H1 (cell line): ENCODE results near the gene UTRN. TPM values are rescaled to one million over a fixed set of nuclear protein-coding genes. Genes with fewer than 3 reads are reported as not detected.

Experiments used
- CTCF ChIA-PET: fragments of 300-600 bp; sonication (Branson Sonifier 250); formaldehyde crosslinking; loops from one replicate; lab custom pipeline; 2021; ENCODE audit not compliant: partially characterized antibody; lab: Charles Lee
- POLR2A ChIA-PET: fragments of 300-600 bp; sonication (Branson Sonifier 250); formaldehyde crosslinking; loops from one replicate; lab custom pipeline; 2021; ENCODE audit warnings: inconsistent platforms; ENCODE audit not compliant: partially characterized antibody; lab: Charles Lee
- DNase-seq, 2 experiments: peaks; one replicate each; pipeline versions ENCODE4 v3.0.0 to v3.0.0-alpha.2; 2010 to 2022; ENCODE audit warnings: low spot score in 2 of 2, low read depth in 1 of 2, mixed read lengths in 1 of 2
- FAIRE-seq: peaks from 2 replicates; lab custom pipeline; 2011; peaks lifted over from hg19 to GRCh38; lab: Jason Lieb, UNC
- H2AFZ ChIP-seq: 2 replicates; pipeline ENCODE4 v1.8.1; 2012; ENCODE audit warnings: low read length, inconsistent platforms
- H2AK5ac ChIP-seq: 2 replicates; pipeline ENCODE4 v1.6.1; 2013; ENCODE audit warnings: low read depth, low read length
- H2BK120ac ChIP-seq: replicated peaks from 2 replicates; pipeline ENCODE3; 2013; ENCODE audit warnings: low read depth, low read length, inconsistent platforms
- H2BK12ac ChIP-seq: 2 replicates; pipeline ENCODE4 v1.6.1; 2013; ENCODE audit warnings: low read depth, low read length
- H2BK15ac ChIP-seq: 2 replicates; pipeline ENCODE4 v1.6.1; 2013; ENCODE audit warnings: low read length
- H2BK20ac ChIP-seq: 2 replicates; pipeline ENCODE4 v1.6.1; 2013; ENCODE audit warnings: low read length
- H2BK5ac ChIP-seq: 2 replicates; pipeline ENCODE4 v1.6.1; 2013; ENCODE audit warnings: low read depth, low read length
- H3K14ac ChIP-seq: 2 replicates; pipeline ENCODE4 v1.6.1; 2013; ENCODE audit warnings: inconsistent platforms; ENCODE audit not compliant: insufficient read length
- H3K18ac ChIP-seq: 2 replicates; pipeline ENCODE4 v1.6.1; 2013; ENCODE audit warnings: low read length; ENCODE audit errors: extremely low read depth
- H3K23ac ChIP-seq: 2 replicates; pipeline ENCODE4 v1.6.1; 2013; ENCODE audit warnings: inconsistent platforms; ENCODE audit not compliant: insufficient read length
- H3K23me2 ChIP-seq: 2 replicates; pipeline ENCODE4 v1.6.1; 2013; ENCODE audit warnings: low read depth, low read length
- H3K27ac ChIP-seq: 2 replicates; pipeline ENCODE4 v1.6.1; 2011; ENCODE audit warnings: low read depth, low read length, inconsistent platforms
- H3K27me3 ChIP-seq, 4 experiments: replicated peaks in 1 of 4; 1 replicate in 1 of 4; 2 replicates in 3 of 4; pipeline versions ENCODE4 v1.6.1 to v1.8.1; 2011 to 2013; ENCODE audit warnings: low read length in 3 of 4, mild to moderate bottlenecking in 3 of 4, inconsistent platforms in 2 of 4, mixed read lengths in 2 of 4, moderate library complexity in 1 of 4; ENCODE audit not compliant: control insufficient read depth in 3 of 4, insufficient read depth in 3 of 4; ENCODE audit errors: extremely low read depth in 1 of 4
- H3K36me3 ChIP-seq, 4 experiments: 2 replicates each; pipeline versions ENCODE4 v1.6.1 to v1.8.1; 2011 to 2013; ENCODE audit warnings: mild to moderate bottlenecking in 4 of 4, low read length in 3 of 4, moderate library complexity in 2 of 4, control low read depth in 1 of 4, inconsistent platforms in 1 of 4; ENCODE audit not compliant: insufficient read depth in 4 of 4, control insufficient read depth in 2 of 4
- H3K4ac ChIP-seq: replicated peaks from 2 replicates; pipeline ENCODE3; 2013; ENCODE audit warnings: low read length, low read depth, mixed read lengths, inconsistent platforms; ENCODE audit not compliant: insufficient read length
- H3K4me1 ChIP-seq, 4 experiments: replicated peaks in 1 of 4; 1 replicate in 1 of 4; 2 replicates in 3 of 4; pipeline versions ENCODE4 v1.6.1 to v1.8.1; 2011 to 2013; ENCODE audit warnings: low read length in 3 of 4, inconsistent platforms in 2 of 4, mixed read lengths in 1 of 4; ENCODE audit not compliant: insufficient read depth in 4 of 4, control insufficient read depth in 3 of 4
- H3K4me2 ChIP-seq, 2 experiments: 2 replicates each; pipeline versions ENCODE4 v1.6.1 to v1.8.1; 2011 to 2013; ENCODE audit warnings: low read depth in 2 of 2, low read length in 2 of 2, control low read depth in 1 of 2, inconsistent platforms in 1 of 2, mild to moderate bottlenecking in 1 of 2; ENCODE audit not compliant: insufficient read depth in 1 of 2
- H3K4me3 ChIP-seq, 4 experiments: fragments of 200-600, 300-600 bp in 1 of 4; sonication (generic), shearing (Covaris generic), sonication (Bioruptor Twin) in 1 of 4; 2 replicates each; pipeline versions ENCODE4 v1.5.1 to v1.8.1; 2011 to 2016; ENCODE audit warnings: low read length in 4 of 4, low read depth in 3 of 4, control low read depth in 2 of 4, inconsistent platforms in 2 of 4, mild to moderate bottlenecking in 2 of 4, mixed read lengths in 1 of 4, moderate library complexity in 1 of 4; ENCODE audit not compliant: insufficient read depth in 2 of 4; ENCODE audit errors: extremely low read depth in 1 of 4
- H3K56ac ChIP-seq: replicated peaks from 2 replicates; pipeline ENCODE3; 2013; ENCODE audit warnings: low read depth, mild to moderate bottlenecking, mixed read lengths, low read length, inconsistent platforms; ENCODE audit not compliant: insufficient read length
- H3K79me1 ChIP-seq: 2 replicates; pipeline ENCODE4 v1.6.1; 2013; ENCODE audit warnings: low read depth, low read length, control low read depth
- H3K79me2 ChIP-seq, 2 experiments: 2 replicates each; pipeline versions ENCODE4 v1.6.1 to v1.8.1; 2012 to 2013; ENCODE audit warnings: low read length in 2 of 2, mild to moderate bottlenecking in 2 of 2, inconsistent platforms in 1 of 2; ENCODE audit not compliant: insufficient read depth in 2 of 2, control insufficient read depth in 1 of 2
- H3K9ac ChIP-seq, 4 experiments: replicated peaks in 1 of 4; 1 replicate in 1 of 4; 2 replicates in 3 of 4; pipeline versions ENCODE4 v1.6.1 to v1.8.1; 2011 to 2013; ENCODE audit warnings: low read depth in 3 of 4, low read length in 3 of 4, control low read depth in 2 of 4, mild to moderate bottlenecking in 2 of 4, moderate library complexity in 2 of 4, inconsistent platforms in 1 of 4; ENCODE audit errors: extremely low read depth in 1 of 4
- H3K9me3 ChIP-seq, 2 experiments: 2 replicates each; pipeline versions ENCODE4 v1.6.1 to v1.8.1; 2012 to 2013; ENCODE audit warnings: mild to moderate bottlenecking in 2 of 2, moderate library complexity in 2 of 2, control low read depth in 1 of 2, inconsistent platforms in 1 of 2, low read depth in 1 of 2, low read length in 1 of 2, mixed read lengths in 1 of 2; ENCODE audit not compliant: insufficient read depth in 2 of 2
- H4K20me1 ChIP-seq, 2 experiments: replicated peaks in 1 of 2; 2 replicates each; pipeline versions ENCODE3 to v1.8.1; 2011 to 2013; ENCODE audit warnings: inconsistent platforms in 2 of 2, low read length in 2 of 2, mild to moderate bottlenecking in 1 of 2; ENCODE audit not compliant: insufficient read depth in 2 of 2, control insufficient read depth in 1 of 2
- H4K5ac ChIP-seq: 2 replicates; pipeline ENCODE4 v1.6.1; 2013; ENCODE audit warnings: low read length, low read depth, mixed read lengths, inconsistent platforms; ENCODE audit not compliant: insufficient read length
- H4K8ac ChIP-seq: 2 replicates; pipeline ENCODE4 v1.8.0; 2013; ENCODE audit warnings: mild to moderate bottlenecking, moderate library complexity, low read length, inconsistent platforms; ENCODE audit not compliant: insufficient read depth; ENCODE audit errors: extremely low read depth
- H4K91ac ChIP-seq: replicated peaks from 2 replicates; pipeline ENCODE3; 2013; ENCODE audit warnings: low read length, mixed read lengths, inconsistent platforms; ENCODE audit not compliant: insufficient read length
- CBX5 ChIP-seq: fragments of 300-800, 300-1000 bp; sonication (generic); IDR thresholded peaks from 2 replicates; pipeline ENCODE4 v1.7.1; 2016; ENCODE audit warnings: antibody characterized with exemption, low read length, low read depth
- E2F6 ChIP-seq: IDR thresholded peaks from 2 replicates; pipeline ENCODE4 v1.6.1; 2012; ENCODE audit warnings: inconsistent platforms
- EP300 ChIP-seq, 2 experiments: IDR thresholded peaks; 1 replicate in 1 of 2; 2 replicates in 1 of 2; pipeline ENCODE4 v1.6.1; 2011 to 2012; ENCODE audit warnings: low read depth in 2 of 2, low read length in 2 of 2, mild to moderate bottlenecking in 2 of 2, borderline replicate concordance in 1 of 2, inconsistent platforms in 1 of 2, moderate library complexity in 1 of 2
- JUND ChIP-seq: IDR thresholded peaks from 2 replicates; pipeline ENCODE4 v1.6.1; 2011; ENCODE audit warnings: mild to moderate bottlenecking, improper control_type of control experiment, low read length
- KDM1A ChIP-seq: fragments of 200-600, 300-600 bp; sonication (generic); IDR thresholded peaks from 2 replicates; pipeline ENCODE4 v1.7.1; 2016; ENCODE audit warnings: mild to moderate bottlenecking, low read length, borderline replicate concordance
- NANOG ChIP-seq: IDR thresholded peaks from 2 replicates; pipeline ENCODE4 v1.6.1; 2011; ENCODE audit warnings: low read length, low read depth, mild to moderate bottlenecking, inconsistent platforms; ENCODE audit not compliant: insufficient read depth, poor library complexity, severe bottlenecking
- PHF8 ChIP-seq: fragments of 200-600 bp; sonication (generic); conservative IDR thresholded peaks from 2 replicates; pipeline ENCODE4 v1.7.1; 2012; ENCODE audit warnings: low read depth, mild to moderate bottlenecking, inconsistent platforms, low read length, moderate library complexity
- POLR2AphosphoS5 ChIP-seq: IDR thresholded peaks from 2 replicates; pipeline ENCODE4 v1.6.1; 2011; ENCODE audit warnings: low read depth, low read length
- SAP30 ChIP-seq: fragments of 300-600 bp; sonication (generic); IDR thresholded peaks from 2 replicates; pipeline ENCODE4 v1.7.1; 2012; ENCODE audit warnings: low read length, moderate library complexity, mild to moderate bottlenecking, inconsistent platforms; ENCODE audit not compliant: insufficient read depth, insufficient replicate concordance
- SIRT6 ChIP-seq: IDR thresholded peaks from one replicate; pipeline ENCODE4 v1.7.1; 2012; ENCODE audit warnings: low read length, inconsistent platforms
- TBP ChIP-seq: IDR thresholded peaks from 2 replicates; pipeline ENCODE4 v1.6.1; 2011; ENCODE audit warnings: low read depth, low read length, improper control_type of control experiment
- TCF12 ChIP-seq: IDR thresholded peaks from 2 replicates; pipeline ENCODE4 v1.6.1; 2011; ENCODE audit warnings: low read depth, mild to moderate bottlenecking, low read length
- YY1 ChIP-seq: IDR thresholded peaks from 2 replicates; pipeline ENCODE4 v1.6.1; 2011; ENCODE audit warnings: low read depth, mild to moderate bottlenecking, low read length
- polyA plus RNA-seq, 7 experiments: library from polyadenylated mRNA; depleted of rRNA in 3 of 7; stranded (reverse) in 5 of 7; unstranded in 2 of 7; fragments of >200 nt in 5 of 7; fragments of 200-250 nt in 2 of 7; gene quantifications; 1 replicate in 5 of 7; 2 replicates in 1 of 7; 4 replicates in 1 of 7; pipeline versions ENCODE4 v1.2.1 to v1.2.3, GENCODE V29; 2011 to 2013; ENCODE audit warnings: missing spikeins in 2 of 7, mixed read lengths in 2 of 7
- total RNA-seq: library from RNA; stranded (reverse); fragmentation: NEBNext Ultra II Directional; extraction: Animal tissue kit (Norgen Biotek cat#: 25700); gene quantifications from 2 replicates; pipeline ENCODE4 v1.2.1, GENCODE V29; 2021
- TF ChIP-seq, protein P1 (sequence below): IDR thresholded peaks from 2 replicates; pipeline ENCODE4 v1.6.1; 2011; ENCODE audit warnings: low read depth, mild to moderate bottlenecking, low read length; ENCODE audit not compliant: insufficient read depth

Gene UTRN
- total and polyA plus RNA-seq, 2 of the 8 experiments (the other 6 are each of a cell fraction or from before 2014, with no cell fraction given) = 25.0 to 112 TPM

GRCh38 chr6:144252259-144252658 lies 32.9 kb upstream of the UTRN start:
- Histone ChIP-seq H3K18ac (no peak overlapping the region), H2BK5ac (no peak overlapping the region), H3K4me3 (no peak overlapping the region), H3K79me2 (no peaks in the 10 kb centered on the region), H2AK5ac (no peak overlapping the region), H3K27me3 (no peaks in the 10 kb centered on the region; a peak in 1 of 7 replicates), H3K56ac (no peak overlapping the region), H3K4me2 (no peak overlapping the region), H4K8ac (no peak overlapping the region), H2BK20ac (no peak overlapping the region), H3K27ac (no peak overlapping the region), H4K91ac (no peak overlapping the region), H4K20me1 (no peaks in the 10 kb centered on the region), H3K79me1 (no peaks in the 10 kb centered on the region), H3K36me3 (no peaks in the 10 kb centered on the region), H2BK12ac (no peak overlapping the region), H3K23ac (no peak overlapping the region), H3K9me3 (peaks cover 1 to 4% of the 10 kb centered on the region in 2 experiments; a peak in 1 of 4 replicates), H2AFZ (no peak overlapping the region), H2BK120ac (no peak overlapping the region), H2BK15ac (no peak overlapping the region), H4K5ac (no peak overlapping the region), H3K9ac (no peak overlapping the region), H3K14ac (no peak overlapping the region), H3K23me2 (no peaks in the 10 kb centered on the region), H3K4me1 (no peaks in the 10 kb centered on the region), H3K4ac (no peak overlapping the region)
- DNase-seq (no peak), FAIRE-seq (no peak)
- ChIA-PET CTCF (interaction anchor here (1.3 to 1.7 kb wide), 2 partner anchors 10 to 33 kb away, joined by 4 to 8 read pairs; no protein-coding TSS in a partner anchor), POLR2A (no interaction called here)
- TF ChIP-seq, protein P1, sequence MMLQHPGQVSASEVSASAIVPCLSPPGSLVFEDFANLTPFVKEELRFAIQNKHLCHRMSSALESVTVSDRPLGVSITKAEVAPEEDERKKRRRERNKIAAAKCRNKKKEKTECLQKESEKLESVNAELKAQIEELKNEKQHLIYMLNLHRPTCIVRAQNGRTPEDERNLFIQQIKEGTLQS = no peak
- TF ChIP-seq TBP (no peak), PHF8 (no peak), EP300 (IDR thresholded peaks at IDR 0.05; ENCODE audit: borderline replicate concordance in 1 of 2, low read depth in 2 of 2, low read length in 2 of 2) (no peak), CBX5 (no peak), YY1 (no peak), SAP30 (no peak), E2F6 (no peak), KDM1A (no peak), TCF12 (no peak), POLR2AphosphoS5 (no peak), SIRT6 (no peak), NANOG (no peak), JUND (no peak)
